GM19467 (cell line): ENCODE results near the gene MORN1.
"Not testable (repeated sequence)": the region's sequence is repeated elsewhere in the genome, so short reads cannot be mapped to it uniquely, and the experiment has no call there.

Source experiments
- ATAC-seq: cut with Tn5 transposase; IDR thresholded peaks from one replicate; pipeline ENCODE4 v1.9.1; 2021; ENCODE audit warnings: mild to moderate bottlenecking, moderate library complexity; ENCODE audit not compliant: unreplicated experiment

Gene MORN1

DNA sequence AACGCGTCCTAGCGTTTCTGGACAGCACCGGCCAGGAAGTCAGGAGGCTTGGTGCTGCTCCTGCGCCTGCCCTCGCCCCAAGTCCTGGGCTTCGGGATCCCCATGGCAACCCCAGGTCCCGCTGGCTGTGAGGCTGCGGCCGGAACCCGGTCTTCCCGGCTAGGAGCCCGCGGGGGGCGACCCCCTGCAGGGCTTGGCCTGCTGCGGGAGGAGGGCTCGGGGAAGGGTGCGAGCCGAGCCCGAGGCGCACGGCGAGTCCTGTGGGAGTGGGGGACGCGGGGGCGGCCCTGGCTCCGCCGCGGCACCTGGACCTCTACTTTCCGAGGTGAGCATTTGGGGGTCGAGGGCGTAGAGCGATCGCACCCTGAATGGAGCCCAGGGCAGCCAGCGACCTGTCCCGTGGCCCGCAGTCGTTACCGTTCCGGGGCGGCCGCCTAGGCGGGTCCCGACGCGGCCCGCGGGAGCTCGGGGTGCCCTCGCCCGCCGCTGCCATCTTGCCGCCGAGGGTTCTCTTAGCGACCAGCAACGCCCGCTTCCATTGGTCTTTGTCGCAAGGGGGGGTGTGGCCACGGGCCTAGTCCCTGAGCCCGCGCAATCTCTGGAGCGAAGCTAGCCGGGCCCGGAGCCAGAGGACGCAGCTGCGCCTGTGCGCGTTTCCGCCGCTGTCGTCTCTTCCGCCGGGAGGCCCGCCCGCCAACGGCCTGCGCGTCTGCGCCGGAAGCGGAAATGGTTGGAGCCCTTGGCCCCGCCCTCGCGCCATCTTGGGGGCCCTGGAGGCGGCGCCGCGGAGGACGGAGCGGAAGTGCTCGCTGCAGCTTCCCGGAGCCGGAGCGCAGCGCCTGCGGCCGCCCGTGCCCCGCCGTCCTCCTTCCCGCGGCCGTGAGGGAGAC is at the start of gene MORN1, which contains the start of gene RER1:
Gene MORN1 (minus strand): TSS at position 514 of the 890 bp plus-strand sequence. CDS start 21 bp downstream, at position 493.
Gene RER1 (plus strand): TSS at position 801 of the 890 bp plus-strand sequence. CDS start 3,950 bp downstream, outside the sequence.
- ATAC-seq, result peak; percentile 93

DNA sequence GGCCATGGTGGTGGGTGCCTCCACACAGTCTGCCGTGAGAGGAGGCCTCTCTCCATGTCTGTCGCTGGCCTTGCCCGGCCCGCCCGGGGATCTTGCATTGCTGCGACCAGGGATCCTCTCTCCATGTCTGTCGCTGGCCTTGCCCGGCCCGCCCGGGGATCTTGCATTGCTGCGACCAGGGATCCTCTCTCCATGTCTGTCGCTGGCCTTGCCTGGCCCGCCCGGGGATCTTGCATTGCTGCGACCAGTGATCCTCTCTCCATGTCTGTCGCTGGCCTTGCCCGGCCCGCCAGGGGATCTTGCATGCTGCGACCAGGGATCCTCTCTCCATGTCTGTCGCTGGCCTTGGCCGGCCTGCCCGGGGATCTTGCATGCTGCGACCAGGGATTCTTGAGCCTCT is 49.0 kb upstream of the MORN1 start:
- not testable (repeated sequence) for ATAC-seq

DNA sequence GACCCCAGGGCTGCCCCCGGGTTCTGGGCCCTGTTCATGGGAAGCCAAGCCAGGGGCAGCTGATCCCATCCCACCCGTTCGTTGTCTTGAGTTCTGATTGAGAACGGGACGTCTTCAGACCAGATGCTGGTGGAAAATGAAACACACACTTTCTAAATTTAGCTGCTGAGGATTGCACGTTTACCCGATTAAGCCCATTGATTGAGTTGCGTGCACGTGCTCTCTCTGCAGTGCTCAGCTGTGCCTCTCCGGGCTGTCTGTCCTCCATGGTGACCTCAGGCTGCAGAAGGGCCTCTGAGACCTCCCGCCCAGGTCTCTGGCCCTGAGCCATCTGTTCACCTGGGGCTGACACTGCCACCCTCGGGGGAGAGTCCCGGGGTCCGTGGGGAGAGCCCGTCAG is 48.0 kb upstream of the MORN1 start:
- no peak for ATAC-seq

DNA sequence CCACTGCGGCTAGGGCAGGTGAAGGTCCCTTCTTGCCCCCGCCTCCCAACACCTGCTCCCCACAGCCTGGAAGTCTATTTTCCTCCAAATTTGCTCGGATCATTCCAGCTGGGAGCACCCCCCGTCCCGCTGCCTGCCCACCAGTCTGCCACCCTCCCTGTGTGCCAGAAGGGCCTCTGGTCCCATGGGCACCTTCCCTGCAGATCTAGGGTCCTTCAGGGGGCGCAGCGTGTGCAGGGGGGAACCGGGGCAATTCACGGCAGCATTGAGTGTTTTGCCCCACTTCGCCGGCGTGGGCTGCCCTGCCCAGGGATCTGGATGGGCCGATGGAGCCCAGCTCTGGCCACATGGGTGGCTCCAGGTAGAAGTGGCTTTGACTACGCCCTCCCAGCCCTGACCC is 47.3 kb upstream of the MORN1 start:
- ATAC-seq, result no peak

DNA sequence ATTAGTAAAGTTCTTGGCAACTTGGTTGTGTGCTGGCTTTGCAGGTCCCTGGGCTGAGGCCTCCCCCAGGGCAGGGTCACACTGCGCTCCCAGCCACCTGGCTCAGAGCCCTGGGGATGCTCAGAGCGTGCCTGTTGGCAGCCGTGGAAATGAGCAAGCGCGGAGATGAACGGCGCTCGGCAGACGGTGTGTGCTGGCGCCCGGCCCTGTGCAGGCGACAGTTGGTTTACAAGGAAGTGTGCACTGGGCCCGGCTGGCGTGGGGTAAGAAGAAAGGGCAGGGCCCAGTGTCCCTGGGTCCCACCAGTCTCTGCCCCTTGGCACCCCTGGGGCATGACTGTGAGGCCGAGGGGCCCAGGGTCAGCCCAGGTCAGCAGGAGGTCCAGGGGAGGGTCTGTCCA is 46.7 kb upstream of the MORN1 start:
- no peak for ATAC-seq

DNA sequence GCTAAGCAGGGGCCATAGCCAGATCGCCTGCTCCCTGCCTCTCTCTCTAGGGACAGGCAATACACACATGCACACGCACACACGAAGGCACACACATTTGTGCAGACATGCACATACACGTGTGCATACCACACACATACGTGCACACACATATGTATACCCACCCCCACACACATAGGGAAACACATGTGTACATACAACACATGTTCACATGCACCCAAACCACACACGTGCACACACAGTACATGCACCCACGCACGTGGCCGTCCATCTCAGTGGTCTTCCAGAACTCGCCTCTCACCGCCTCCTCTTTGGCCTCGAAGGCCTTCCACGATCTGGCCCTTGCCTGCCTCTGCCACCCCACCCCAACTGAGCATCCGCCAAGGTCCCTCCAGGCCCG is 46.3 kb upstream of the MORN1 start:
- ATAC-seq, result no peak

DNA sequence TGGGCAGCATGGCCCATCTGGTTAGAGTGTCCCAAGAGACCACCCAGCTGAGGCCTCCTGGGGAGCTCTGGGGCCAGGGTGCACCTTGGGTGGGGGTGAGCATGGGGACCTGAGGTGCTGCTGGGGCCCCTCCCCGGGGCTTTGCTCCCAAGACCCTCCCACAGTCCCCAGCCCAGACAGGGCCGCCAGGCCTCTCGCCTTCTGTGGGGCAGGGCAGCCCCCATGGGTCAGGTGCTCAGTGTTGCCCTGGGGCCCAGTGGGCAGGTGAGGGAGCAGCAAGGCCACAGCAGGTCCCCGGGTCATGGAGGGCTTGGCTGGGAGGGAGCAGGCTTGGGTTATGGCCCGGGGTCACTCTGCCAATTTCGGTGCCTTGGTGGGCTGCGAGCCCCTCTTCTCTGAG is 45.5 kb upstream of the MORN1 start:
- no peak for ATAC-seq

DNA sequence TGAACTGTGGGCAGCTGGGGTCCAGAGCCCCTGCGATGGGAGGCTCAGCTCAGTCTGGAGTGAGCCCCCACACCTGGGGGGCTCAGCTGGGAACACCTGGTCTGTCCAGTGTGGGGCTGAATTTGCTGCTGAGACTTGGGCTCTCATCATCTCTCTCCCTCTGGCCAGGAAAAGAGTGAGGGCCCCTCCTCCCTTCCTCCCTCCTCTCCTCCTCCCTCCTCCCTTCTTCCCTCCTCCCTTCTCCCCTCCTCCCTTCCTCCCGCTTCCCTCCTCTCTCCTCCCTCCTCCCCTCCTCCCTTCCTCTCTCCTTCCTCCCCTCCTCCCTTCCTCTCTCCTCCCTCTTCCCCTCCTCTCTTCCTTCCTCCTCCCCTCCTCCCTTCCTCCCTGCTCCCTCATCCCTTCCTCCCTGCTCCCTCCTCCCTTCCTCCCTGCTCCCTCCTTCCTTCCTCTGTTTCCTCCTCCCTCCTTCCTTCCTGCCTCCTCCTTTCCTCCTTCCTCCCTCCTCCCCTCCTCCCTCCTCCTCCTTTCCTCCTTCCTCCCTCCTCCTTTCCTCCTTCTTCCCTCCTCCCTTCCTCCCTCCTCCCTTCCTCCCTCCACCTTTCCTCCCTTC is 44.5 kb upstream of the MORN1 start:
- ATAC-seq, result no peak

DNA sequence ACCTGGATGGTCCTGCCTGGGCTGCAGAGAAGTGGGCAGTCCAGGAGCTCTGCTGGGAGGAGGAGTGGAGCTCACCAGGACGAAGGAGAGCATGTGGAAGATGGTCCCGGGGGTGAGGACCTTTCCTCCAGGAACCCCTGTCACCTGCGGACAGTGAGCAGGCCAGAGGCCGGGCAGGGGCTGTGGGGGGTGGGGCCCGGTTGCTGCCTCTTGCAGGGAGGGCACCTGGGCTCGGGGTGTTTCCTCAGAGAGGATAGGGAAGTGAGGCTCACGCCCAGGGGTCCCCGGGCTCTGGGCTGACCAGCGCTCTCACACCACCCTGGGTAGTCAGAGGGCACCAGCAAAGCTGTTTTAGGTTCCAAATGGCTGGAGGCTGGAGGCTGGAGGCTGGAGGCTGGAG is 43.7 kb upstream of the MORN1 start:
- ATAC-seq, result no peak

DNA sequence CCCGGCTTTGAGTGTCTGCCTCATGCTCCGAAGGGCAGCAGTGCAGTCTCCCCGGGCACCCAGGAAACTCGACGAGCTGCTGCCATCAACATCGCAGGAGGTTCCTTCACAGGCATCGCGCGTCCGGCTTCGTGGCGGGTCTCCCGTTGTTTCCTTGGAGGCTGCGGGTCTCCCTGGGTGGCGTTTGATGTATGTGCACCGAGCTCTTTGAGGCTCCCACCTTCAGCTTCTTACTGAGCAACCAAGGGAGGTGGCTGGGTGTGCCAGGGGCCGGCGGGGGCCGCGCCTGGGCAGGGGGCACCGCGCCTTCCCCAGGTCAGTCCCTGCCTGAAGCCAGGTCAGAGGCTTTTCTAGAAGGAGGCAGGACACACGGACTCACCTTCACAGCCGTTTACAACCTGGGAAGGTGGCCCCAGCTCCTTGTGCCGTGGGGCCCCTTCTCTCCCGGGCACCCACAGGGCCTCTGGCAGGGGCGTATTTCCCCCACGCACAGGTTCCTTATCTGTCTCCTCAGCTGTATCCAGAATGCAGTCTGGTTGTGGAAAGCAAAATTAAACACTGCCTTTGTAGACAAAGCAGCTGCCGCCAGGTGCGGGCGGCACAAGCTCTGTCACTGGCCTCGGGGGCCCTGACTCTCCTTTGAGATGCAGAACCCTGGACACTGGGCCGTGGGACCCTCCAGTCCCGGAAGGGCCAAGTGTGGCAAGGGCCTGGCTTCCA is 42.7 kb upstream of the MORN1 start:
- ATAC-seq, result no peak

DNA sequence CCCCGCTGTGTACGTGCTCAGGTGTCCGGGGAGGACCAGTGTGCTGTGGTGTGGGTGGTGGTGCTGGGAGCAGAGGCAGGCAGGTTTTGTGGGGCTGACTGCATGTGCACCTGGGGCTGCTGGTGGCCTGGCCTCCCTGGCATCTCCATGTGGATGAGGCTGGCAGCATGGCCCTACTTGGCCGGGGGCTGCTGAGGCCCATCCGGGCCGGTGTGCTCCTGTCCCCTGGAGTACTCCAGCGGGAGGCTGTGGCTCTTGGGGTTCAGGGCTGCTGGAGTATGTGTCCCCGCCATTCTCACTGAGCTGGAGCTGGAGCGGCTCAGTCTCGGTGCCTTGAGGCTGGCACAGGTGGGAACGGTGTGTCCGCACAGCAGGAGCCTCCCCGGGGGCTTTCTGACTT is 41.8 kb upstream of the MORN1 start:
- ATAC-seq, result no peak

DNA sequence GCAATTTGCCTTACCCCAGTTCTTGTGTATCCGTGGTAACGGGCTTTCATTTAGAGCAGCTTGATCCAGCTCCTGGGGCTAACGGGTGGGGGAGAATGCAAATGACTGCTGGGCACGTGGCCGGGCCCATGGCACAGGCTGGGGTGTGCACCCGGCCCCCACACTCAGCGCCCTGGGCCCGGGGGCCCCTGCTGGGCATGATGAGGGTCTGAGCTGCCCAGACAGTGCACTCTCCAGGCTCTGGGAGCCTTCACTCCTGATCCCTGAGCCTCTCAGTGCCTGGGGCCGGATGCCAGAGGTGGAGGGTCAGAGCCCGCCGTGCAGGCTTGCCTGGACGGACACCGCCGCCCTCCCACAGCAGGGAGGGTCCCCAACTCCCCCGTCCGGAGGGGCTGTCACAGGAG is 41.1 kb upstream of the MORN1 start:
- no peak for ATAC-seq

DNA sequence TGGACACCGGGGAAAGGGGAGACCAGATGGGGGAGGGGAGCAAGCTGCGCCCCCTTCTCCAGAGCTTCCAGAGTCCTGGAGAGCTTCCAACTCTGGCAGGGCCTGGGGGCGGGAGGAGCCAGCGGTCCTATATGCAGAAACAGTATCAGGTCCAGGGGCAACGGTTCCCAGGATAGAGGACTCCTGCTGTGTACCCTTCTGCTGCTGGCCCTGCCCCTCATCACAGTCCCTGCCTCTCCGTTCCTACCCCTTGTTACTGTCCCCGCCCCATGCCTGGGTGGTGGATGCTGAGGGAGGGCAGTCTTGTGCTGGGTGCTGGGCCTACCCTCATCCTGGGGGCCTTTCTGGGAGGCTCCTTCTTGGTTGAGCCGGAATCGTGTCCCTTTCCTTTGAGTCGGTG is 40.2 kb upstream of the MORN1 start:
- ATAC-seq, result no peak

DNA sequence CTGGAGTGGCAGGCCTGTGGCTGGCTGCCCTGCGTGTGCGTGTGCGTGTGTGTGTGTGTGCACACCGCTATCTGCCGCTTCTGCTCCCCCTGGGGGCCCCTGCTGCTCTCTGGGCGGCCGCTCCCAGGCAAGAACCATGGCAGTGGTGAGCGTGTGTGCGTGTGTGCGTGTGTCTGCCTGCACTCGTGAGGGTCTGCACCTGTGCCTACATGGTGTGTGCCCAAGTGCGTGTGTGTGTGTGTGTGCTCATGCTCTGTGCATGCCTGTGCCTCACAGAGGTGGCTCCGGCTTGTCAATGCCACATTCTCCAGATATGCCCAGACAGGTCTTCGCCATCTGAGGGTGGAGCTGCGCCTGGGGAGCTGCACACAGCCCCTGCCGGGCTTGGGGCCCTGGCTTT is 39.7 kb upstream of the MORN1 start:
- no peak for ATAC-seq

DNA sequence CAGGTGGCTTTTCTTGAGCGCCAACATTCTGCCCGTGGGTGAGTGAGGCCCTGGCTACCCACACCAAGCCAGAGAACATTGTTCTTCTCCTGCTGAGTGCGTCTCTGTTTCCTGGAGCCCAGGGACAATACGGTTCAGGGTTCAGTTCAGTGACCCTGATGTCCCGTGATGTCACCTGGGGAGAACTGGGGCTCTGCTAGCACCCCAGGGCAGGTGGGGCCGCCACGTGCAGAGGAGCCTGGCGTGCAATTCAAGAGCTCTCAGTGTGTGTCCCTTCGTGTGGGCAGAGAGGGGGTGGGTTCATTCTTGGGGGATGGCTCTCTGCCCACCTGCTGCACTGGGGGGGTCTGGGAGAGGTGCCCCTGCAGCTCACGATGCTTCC is 39.2 kb upstream of the MORN1 start:
- no peak for ATAC-seq

DNA sequence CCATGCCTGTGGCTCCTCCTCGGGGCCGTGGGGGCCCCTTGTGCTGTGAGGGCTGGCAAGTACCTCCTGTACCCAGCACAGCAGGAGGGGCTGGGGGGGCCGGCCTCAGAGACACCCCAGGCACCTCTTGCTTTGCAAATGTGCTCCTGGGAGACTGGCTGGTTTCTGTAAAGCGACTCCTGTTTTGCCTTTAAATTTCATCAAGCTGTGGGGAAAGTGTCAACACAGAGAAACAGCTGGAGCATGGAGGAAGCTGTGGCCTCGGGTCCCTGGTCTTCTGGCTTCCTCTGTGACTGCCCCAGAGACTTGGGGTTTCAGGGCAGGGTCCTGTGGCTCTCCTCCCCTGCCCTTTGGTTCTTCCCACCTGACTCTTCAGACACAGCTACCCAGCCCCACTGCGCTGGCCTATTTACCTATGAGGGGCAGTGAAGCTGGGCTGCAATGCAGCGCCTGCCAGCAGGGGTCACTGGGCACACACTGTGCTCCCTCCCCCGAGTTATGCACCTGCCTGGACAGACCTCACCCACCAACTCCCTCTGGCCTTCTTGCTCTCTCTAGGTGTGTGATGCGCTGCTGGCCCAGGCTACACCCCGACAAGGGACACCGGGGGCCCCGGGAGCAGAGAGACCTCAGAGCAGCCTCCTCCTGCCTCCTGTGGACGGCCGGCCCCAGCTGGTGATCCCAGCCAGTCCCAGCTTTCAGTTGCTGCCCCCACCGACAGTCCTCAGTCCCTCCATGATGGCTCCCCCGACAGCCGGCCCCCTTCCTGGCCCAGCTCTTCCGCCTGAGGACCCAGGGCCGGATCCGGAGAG is 38.6 kb upstream of the MORN1 start:
- no peak for ATAC-seq

DNA sequence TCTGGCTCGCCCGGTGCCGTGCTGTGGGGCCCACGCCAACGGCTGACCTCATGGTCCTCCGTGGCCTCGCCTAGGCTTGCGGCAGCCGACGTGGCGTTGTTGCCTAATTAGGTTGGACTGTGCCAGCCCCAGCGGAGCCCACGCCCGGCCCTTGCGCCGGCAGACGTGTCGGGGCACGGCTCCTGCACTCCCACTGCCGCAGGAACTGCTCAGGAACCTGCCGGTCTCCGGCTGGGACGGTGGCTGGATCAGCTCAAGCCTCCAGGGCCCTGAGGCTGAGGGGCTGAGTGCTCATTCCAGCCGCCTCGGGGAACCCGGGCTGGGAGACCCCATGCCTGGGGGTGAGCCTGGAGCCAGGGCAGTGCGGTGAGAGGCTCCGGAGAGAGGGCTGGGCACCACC is 37.1 kb upstream of the MORN1 start:
- no peak for ATAC-seq

DNA sequence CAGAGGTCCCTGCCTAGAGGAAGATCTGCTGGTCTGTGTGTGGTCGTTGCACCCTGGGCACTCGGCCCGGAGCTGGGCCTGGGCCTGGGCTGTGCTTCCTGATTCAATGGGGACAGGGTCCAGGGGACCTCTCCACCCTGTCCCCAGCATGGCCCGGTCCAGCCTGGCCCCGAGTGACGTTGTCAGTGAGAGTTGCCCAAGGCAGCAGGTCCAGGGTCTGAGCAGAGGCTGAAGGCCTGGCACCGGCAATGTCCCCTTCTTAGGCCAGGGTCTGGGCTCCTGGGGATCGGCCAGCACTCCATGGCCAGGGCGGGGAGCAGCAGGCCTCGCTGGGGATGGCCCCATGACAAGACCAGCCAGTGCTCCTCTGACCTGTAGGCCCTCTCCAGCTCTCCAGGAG is 36.6 kb upstream of the MORN1 start:
- ATAC-seq, result no peak

DNA sequence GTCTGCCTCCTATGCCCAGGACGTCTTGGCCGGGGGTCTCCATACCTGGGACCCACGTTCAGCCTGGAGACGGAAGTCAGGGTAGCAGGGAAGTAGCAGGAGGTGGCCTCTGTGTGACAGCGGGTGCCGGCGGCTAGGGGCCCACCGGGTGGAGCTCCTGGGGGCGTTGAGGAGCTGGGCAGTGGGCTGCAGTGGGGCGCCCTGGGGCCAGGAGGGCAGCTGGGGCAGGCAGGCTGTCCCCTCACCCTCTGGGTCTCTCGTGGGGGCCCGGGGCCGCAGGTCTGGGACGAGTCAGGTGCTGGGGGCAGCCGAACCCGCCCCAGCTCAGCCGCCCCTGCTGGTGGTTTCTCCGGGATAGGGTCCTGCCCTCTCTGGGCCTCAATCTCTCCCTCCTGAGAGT is 35.7 kb upstream of the MORN1 start:
- no peak for ATAC-seq

DNA sequence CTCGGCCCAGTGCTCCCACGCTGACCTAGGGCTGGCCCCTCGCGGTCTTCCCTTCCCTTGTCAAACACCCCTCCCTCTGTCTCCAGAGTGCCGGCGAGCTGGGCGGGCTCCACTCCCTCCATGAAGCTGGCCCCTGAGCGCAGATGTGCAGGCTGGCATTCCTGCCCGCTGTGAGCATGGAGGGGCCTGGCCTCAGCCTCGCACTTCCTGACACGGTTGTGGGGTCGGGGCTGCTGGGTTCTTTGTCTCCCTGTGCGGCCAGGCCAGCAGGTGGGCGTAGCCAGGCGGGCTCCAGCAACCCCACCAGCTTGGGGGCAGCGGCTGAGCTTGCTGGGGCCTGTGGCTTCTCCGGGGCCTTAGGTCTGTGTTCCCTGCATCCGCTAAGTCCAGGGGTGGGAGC is 35.2 kb upstream of the MORN1 start:
- no peak for ATAC-seq

DNA sequence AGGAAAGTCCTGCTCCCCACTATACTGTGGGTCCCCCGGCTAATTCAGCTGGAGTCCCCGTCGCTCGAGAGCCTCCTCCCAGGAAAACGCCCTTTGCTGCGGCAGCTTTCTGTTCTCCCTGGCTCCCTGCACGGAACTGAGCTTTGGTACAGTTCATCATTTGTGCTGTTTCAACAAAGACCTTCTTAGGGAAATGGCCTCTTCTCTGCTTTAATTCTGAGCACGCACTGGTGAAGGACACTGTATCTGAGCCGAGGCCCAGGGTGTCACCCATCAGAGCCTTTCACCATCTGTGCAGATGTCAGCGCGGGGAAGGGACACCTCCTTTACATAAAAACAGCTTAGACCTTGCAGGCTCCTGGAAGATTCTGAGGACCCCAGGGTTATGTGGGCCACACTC is 34.5 kb upstream of the MORN1 start:
- no peak for ATAC-seq
